ENCODE data around the gene ZNF438.
"Not testable (repeated sequence)": the region's sequence is repeated elsewhere in the genome, so short reads cannot be mapped to it uniquely, and the experiment has no call there.

ZNF438 gene

GRCh38 chr10:31032258-31033132 lies 830 bp upstream of the ZNF438 start:
- no peaks in the 10 kb centered on the region for H3K9me3 Mint-ChIP-seq (ENCODE audit: low read depth)
- H3K4me1 Mint-ChIP-seq (ENCODE audit: low read depth): peaks cover 15% of the 10 kb centered on the region
- peak overlapping the region; percentile 97 for H3K27ac Mint-ChIP-seq
- H3K27me3 Mint-ChIP-seq: no peaks in the 10 kb centered on the region
- H3K36me3 Mint-ChIP-seq: peaks cover 3% of the 10 kb centered on the region
- peak overlapping the region; percentile 89 for H3K4me3 Mint-ChIP-seq

- no peaks in the 10 kb centered on the region for H3K9me3 Mint-ChIP-seq (ENCODE audit: low read depth)
- H3K27ac Mint-ChIP-seq: peak overlapping the region; percentile 88
- H3K36me3 Mint-ChIP-seq: peaks cover 3% of the 10 kb centered on the region
- no peaks in the 10 kb centered on the region for H3K27me3 Mint-ChIP-seq
- peak overlapping the region; percentile 89 for H3K4me3 Mint-ChIP-seq
- peaks cover 15% of the 10 kb centered on the region for H3K4me1 Mint-ChIP-seq (ENCODE audit: low read depth)
Observed at GRCh38 chr10:31031205-31031557, 484 bp downstream of the ZNF438 start.

DNA sequence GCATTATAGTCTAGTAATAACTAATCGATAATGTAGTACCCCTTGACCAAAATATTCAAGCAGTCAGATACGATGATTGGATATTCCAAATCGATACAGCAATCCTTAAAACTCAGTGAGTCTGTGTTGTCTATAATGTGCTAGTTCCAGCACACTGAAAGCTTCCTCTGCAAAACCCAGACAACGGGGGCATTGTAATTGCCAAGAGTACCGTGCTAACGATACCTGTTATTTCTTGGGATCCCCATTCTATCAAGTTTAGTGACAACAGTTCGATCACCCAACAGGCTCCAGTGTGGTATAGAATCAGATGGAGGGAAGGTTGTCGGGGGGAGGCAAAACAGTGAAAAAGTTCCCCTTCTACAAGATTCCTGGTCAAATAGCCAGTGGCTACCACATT lies 865 bp downstream of the ZNF438 start:
- peaks cover 3% of the 10 kb centered on the region for H3K36me3 Mint-ChIP-seq
- H3K27ac Mint-ChIP-seq: peak overlapping the region; percentile 41
- peak overlapping the region; percentile 89 for H3K4me3 Mint-ChIP-seq
- no peaks in the 10 kb centered on the region for H3K27me3 Mint-ChIP-seq
- no peaks in the 10 kb centered on the region for H3K9me3 Mint-ChIP-seq (ENCODE audit: low read depth)
- H3K4me1 Mint-ChIP-seq (ENCODE audit: low read depth): peaks cover 15% of the 10 kb centered on the region

- Mint-ChIP-seq H3K36me3 (peaks cover 3% of the 10 kb centered on the region), H3K9me3 (ENCODE audit: low read depth) (no peaks in the 10 kb centered on the region), H3K4me1 (ENCODE audit: low read depth) (peaks cover 15% of the 10 kb centered on the region), H3K27ac (no peak overlapping the region), H3K27me3 (no peaks in the 10 kb centered on the region), H3K4me3 (peak overlapping the region; percentile 89)
Observed at GRCh38 chr10:31030260-31030659, 1.4 kb downstream of the ZNF438 start.

- H3K4me3 Mint-ChIP-seq: no peak overlapping the region
- no peak overlapping the region for H3K27ac Mint-ChIP-seq
- peaks cover 3% of the 10 kb centered on the region for H3K36me3 Mint-ChIP-seq
- H3K9me3 Mint-ChIP-seq (ENCODE audit: low read depth): no peaks in the 10 kb centered on the region
- H3K4me1 Mint-ChIP-seq (ENCODE audit: low read depth): peaks cover 19% of the 10 kb centered on the region
- no peaks in the 10 kb centered on the region for H3K27me3 Mint-ChIP-seq
Observed at GRCh38 chr10:31028081-31028480, 3.6 kb downstream of the ZNF438 start.

- H3K36me3 Mint-ChIP-seq; H3K9me3 Mint-ChIP-seq (ENCODE audit: low read depth); H3K27ac Mint-ChIP-seq; H3K4me3 Mint-ChIP-seq; H3K27me3 Mint-ChIP-seq: not testable (repeated sequence)
- peaks cover 16% of the 10 kb centered on the region for H3K4me1 Mint-ChIP-seq (ENCODE audit: low read depth)
Observed at GRCh38 chr10:31026279-31026678, 5.4 kb downstream of the ZNF438 start.

DNA sequence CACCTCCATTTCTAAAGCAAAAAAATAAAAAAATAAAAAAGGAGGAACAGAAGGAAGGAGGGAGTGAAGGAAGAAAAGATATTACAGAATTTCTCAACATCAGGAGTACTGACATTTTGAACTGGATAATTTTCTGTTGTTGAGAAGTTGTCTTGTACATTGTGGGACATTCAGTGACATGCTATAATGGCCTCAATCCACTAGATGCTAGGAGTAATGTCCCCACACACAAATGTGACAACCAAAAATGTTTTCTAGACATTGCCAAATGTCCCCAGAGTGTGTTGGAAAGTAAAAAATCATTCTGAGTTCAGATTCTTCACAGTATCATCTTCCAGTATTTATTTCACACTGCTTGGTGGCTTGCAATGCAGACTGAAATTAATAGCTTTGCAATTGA lies 6.5 kb downstream of the ZNF438 start:
- Mint-ChIP-seq H3K36me3 (peaks cover 3% of the 10 kb centered on the region), H3K27me3 (no peaks in the 10 kb centered on the region), H3K4me3 (no peak overlapping the region), H3K4me1 (ENCODE audit: low read depth) (peaks cover 9% of the 10 kb centered on the region), H3K9me3 (ENCODE audit: low read depth) (no peaks in the 10 kb centered on the region), H3K27ac (no peak overlapping the region)

DNA sequence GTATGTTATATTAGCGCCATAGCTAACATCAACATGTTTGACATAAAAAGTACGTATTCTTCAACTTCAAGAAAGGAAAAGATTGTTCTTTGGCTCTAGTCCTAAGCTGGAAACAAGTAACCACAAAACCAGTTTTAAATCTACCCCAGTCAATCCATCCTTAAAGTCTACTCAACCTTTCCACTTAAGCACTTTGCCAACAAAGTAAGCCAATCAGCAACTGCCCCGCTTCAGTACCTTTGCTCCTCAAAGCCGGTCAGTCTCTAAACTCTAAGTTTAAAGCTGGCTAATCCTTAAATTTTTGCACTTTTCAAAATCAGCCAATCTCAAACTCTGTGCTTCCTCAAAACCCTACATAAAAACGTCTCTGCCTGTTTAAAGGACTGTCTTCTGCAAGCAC lies 8.1 kb downstream of the ZNF438 start:
- H3K9me3 Mint-ChIP-seq (ENCODE audit: low read depth): no peaks in the 10 kb centered on the region
- H3K27ac Mint-ChIP-seq: no peak overlapping the region
- H3K36me3 Mint-ChIP-seq: no peaks in the 10 kb centered on the region
- H3K27me3 Mint-ChIP-seq: no peaks in the 10 kb centered on the region
- peaks cover 3% of the 10 kb centered on the region for H3K4me1 Mint-ChIP-seq (ENCODE audit: low read depth)
- H3K4me3 Mint-ChIP-seq: no peak overlapping the region

- Mint-ChIP-seq H3K27me3 (no peaks in the 10 kb centered on the region), H3K27ac (no peak overlapping the region), H3K4me1 (ENCODE audit: low read depth) (peaks cover 3% of the 10 kb centered on the region), H3K36me3 (no peaks in the 10 kb centered on the region), H3K4me3 (no peak overlapping the region), H3K9me3 (ENCODE audit: low read depth) (no peaks in the 10 kb centered on the region)
Observed at GRCh38 chr10:31020209-31020608, 11.5 kb downstream of the ZNF438 start.

GRCh38 chr10:31018962-31019361 lies 12.7 kb downstream of the ZNF438 start:
- Mint-ChIP-seq H3K27ac (no peak overlapping the region), H3K4me1 (ENCODE audit: low read depth) (peaks cover 3% of the 10 kb centered on the region), H3K4me3 (no peak overlapping the region), H3K9me3 (ENCODE audit: low read depth) (no peaks in the 10 kb centered on the region), H3K36me3 (peaks cover under 1% of the 10 kb centered on the region), H3K27me3 (no peaks in the 10 kb centered on the region)

GRCh38 chr10:31018356-31018750 lies 13.3 kb downstream of the ZNF438 start:
- Mint-ChIP-seq H3K4me1 (ENCODE audit: low read depth) (no peaks in the 10 kb centered on the region), H3K4me3 (no peak overlapping the region), H3K9me3 (ENCODE audit: low read depth) (no peaks in the 10 kb centered on the region), H3K27ac (no peak overlapping the region), H3K36me3 (peaks cover 7% of the 10 kb centered on the region), H3K27me3 (no peaks in the 10 kb centered on the region)

DNA sequence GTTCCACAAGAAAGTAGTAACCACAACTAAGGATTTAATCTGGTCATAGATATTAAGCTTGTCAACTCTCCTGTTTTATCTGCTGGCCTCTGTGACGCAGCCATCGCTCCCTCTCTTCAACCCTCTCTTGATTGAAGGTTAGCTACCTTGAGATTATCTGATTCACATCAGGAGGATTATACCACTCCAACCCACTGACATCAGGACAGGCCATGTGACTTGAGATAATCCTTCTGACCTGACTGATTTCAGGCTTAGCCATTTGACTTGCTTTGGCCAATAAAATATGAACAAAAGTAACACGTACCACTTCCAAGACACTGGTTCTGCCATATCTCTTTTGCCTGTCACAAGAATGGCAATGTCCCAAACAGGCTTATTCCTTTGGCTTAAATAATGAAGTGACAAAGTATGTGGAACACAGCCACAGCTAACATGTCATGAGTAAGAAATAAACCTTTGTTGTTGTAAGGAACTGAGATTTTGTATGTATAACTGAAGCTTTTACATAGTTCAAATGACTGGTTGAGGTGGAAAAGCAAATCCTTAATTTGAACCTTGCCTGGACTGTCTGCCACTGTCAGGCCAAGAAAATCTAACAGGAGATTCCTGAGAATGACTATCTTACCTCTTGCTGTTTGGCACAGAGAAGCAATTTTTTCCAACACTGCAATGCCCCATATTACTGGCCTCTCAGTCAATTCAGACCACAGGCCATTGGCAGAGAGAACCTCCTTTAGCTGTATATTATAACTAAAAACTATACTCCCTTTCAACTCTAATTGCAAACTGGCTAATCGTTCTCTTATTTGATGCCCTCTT lies 13.9 kb downstream of the ZNF438 start:
- Mint-ChIP-seq H3K4me1 (ENCODE audit: low read depth) (no peaks in the 10 kb centered on the region), H3K9me3 (ENCODE audit: low read depth) (no peaks in the 10 kb centered on the region), H3K27me3 (no peaks in the 10 kb centered on the region), H3K4me3 (no peak overlapping the region), H3K27ac (no peak overlapping the region), H3K36me3 (peaks cover 8% of the 10 kb centered on the region)

DNA sequence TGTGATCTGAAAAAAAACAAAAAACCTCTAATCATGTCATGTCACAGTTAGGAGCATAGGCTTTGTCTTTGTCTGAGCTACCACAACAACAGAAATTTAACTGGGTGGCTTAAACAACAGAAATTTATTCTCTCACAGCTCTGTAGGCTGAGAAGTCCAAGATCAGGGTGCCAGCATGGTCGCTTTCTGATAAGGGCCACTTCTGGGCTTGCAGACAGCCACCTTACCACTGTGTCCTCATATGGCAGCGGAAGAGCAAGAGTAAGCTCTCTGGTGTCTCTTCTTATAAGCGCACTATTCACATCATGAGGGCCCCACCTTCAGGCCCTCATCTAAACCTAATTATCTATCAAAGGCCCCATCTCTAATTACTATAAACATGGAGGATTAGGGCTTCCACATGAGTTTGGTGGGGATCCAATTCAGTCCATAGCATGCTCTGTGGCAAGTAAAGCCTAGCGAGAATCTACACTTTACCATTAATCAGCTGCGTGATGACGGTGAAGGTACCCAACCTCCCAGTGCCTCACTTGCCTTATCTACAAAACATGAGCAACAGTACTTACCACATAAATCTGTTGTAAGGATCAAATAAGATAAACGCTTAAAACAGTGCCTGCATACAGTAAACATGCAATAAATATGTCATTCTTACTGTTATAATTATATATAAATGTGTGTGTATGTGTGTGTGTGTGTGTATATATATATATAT lies 17.3 kb downstream of the ZNF438 start:
- Mint-ChIP-seq H3K4me1 (ENCODE audit: low read depth) (peaks cover 2% of the 10 kb centered on the region), H3K36me3 (peaks cover 12% of the 10 kb centered on the region), H3K27ac (no peak overlapping the region), H3K9me3 (ENCODE audit: low read depth) (no peaks in the 10 kb centered on the region), H3K27me3 (no peaks in the 10 kb centered on the region), H3K4me3 (no peak overlapping the region)

DNA sequence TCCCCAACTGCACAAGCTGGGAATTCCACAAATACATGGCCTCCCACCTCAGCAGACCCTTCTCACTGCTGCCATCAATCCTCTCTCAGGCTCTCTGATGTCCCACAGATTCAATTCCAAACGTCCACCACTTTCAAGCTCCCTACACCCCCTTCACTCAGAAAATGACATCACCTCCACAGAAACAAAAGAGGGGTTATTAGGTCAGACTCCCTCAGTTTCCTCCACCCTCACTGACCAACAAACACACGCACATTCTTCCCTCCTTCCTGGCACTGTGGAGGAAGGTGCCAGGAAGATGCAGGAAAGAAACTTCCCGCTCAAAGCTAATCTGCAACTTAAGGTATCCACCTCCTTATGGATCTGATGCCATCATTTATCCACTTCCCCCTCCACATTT lies 18.3 kb downstream of the ZNF438 start:
- peaks cover 12% of the 10 kb centered on the region for H3K36me3 Mint-ChIP-seq
- peaks cover 2% of the 10 kb centered on the region for H3K4me1 Mint-ChIP-seq (ENCODE audit: low read depth)
- H3K27me3 Mint-ChIP-seq: no peaks in the 10 kb centered on the region
- no peaks in the 10 kb centered on the region for H3K9me3 Mint-ChIP-seq (ENCODE audit: low read depth)
- no peak overlapping the region for H3K27ac Mint-ChIP-seq
- no peak overlapping the region for H3K4me3 Mint-ChIP-seq

DNA sequence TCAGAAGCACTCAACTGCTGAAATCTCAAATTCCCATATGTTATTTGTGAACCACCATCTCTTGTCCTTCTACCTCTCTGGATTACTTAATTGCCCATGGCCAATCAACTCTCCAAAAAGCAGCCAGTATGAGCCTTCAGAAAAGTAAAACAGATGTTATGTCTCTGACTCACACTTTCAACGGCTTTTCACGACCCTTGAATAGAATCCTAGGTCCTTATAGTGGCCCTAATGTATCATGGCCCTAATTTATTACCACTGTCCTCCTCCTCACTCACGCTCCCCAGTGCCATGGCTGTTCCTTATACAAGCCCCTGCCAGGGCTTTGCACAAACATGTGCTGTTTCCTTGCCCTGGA lies 20.0 kb downstream of the ZNF438 start:
- peaks cover 4% of the 10 kb centered on the region for H3K4me1 Mint-ChIP-seq (ENCODE audit: low read depth)
- peaks cover 12% of the 10 kb centered on the region for H3K36me3 Mint-ChIP-seq
- H3K27me3 Mint-ChIP-seq: no peaks in the 10 kb centered on the region
- no peak overlapping the region for H3K4me3 Mint-ChIP-seq
- no peaks in the 10 kb centered on the region for H3K9me3 Mint-ChIP-seq (ENCODE audit: low read depth)
- no peak overlapping the region for H3K27ac Mint-ChIP-seq
